HUES48 (cell line): ENCODE measurements around the gene TMED1.

Source experiments
- H3K27ac ChIP-seq: one replicate; pipeline ENCODE4 v1.7.0; 2013; ENCODE audit warnings: low read depth, low read length, inconsistent platforms
- H3K27me3 ChIP-seq: 2 replicates; pipeline ENCODE4 v1.6.1; 2013; ENCODE audit warnings: mild to moderate bottlenecking, low read length; ENCODE audit not compliant: control insufficient read depth, insufficient read depth
- H3K36me3 ChIP-seq: 2 replicates; pipeline ENCODE4 v1.6.1; 2013; ENCODE audit warnings: low read length; ENCODE audit not compliant: control insufficient read depth, insufficient read depth
- H3K4me1 ChIP-seq: 2 replicates; pipeline ENCODE4 v1.6.1; 2013; ENCODE audit warnings: mild to moderate bottlenecking, low read length; ENCODE audit not compliant: control insufficient read depth, insufficient read depth
- H3K4me3 ChIP-seq: 2 replicates; pipeline ENCODE4 v1.5.1; 2013; ENCODE audit warnings: mild to moderate bottlenecking, low read depth, low read length
- H3K9ac ChIP-seq: 2 replicates; pipeline ENCODE4 v1.6.1; 2013; ENCODE audit warnings: mild to moderate bottlenecking, low read depth, low read length, moderate library complexity
- H3K9me3 ChIP-seq: 2 replicates; pipeline ENCODE4 v1.6.1; 2013; ENCODE audit warnings: low read length; ENCODE audit not compliant: control insufficient read depth, insufficient read depth

TMED1 gene

DNA sequence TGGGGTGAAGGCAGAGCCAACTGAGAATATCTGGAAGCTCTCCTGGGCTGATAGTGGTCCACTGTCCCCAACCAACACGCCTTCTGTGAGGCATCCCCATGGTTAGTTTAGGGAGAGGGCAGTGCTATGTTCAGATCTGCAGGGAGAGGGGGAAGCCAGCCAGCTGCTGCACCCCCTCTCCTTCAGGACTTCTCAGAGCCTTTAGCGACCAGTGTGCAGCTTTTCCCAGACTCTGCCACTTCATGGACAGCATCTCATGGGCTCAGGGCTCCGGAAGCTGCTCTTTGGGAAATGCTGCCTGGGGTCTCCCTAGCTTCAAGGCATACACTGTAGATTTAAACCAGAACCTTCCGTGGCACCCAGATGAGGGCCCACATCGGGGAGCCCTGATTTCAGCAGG is 33.5 kb downstream of the TMED1 start:
- Histone ChIP-seq H3K36me3 (peaks cover 70% of the 10 kb centered on the region), H3K4me1 (no peaks in the 10 kb centered on the region), H3K9ac (no peak overlapping the region), H3K27me3 (no peaks in the 10 kb centered on the region), H3K27ac (no peak overlapping the region), H3K9me3 (no peaks in the 10 kb centered on the region), H3K4me3 (no peak overlapping the region)

DNA sequence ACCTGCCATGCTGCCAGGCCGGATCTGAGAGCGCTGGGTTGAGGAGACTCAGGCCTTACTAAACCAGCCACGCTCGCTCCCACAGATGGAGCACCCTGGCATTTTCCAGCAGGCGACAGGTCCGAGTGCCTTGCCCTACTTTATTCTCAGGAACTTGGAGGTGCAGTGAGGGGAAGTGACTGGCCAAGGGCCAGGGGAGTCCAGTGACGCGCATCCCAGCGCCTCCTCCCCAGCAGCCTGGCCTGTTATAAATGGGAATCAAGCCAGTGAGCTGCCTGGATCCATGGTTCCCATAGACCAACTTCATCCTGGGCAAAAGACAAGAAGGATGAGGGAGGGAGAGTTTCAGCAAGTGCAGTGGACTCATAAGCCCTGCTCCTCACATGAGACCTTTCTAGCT is 35.5 kb downstream of the TMED1 start:
- Histone ChIP-seq H3K9ac (no peak overlapping the region), H3K4me1 (no peaks in the 10 kb centered on the region), H3K27me3 (no peaks in the 10 kb centered on the region), H3K27ac (no peak overlapping the region), H3K9me3 (no peaks in the 10 kb centered on the region), H3K4me3 (no peak overlapping the region), H3K36me3 (peaks cover 83% of the 10 kb centered on the region)

DNA sequence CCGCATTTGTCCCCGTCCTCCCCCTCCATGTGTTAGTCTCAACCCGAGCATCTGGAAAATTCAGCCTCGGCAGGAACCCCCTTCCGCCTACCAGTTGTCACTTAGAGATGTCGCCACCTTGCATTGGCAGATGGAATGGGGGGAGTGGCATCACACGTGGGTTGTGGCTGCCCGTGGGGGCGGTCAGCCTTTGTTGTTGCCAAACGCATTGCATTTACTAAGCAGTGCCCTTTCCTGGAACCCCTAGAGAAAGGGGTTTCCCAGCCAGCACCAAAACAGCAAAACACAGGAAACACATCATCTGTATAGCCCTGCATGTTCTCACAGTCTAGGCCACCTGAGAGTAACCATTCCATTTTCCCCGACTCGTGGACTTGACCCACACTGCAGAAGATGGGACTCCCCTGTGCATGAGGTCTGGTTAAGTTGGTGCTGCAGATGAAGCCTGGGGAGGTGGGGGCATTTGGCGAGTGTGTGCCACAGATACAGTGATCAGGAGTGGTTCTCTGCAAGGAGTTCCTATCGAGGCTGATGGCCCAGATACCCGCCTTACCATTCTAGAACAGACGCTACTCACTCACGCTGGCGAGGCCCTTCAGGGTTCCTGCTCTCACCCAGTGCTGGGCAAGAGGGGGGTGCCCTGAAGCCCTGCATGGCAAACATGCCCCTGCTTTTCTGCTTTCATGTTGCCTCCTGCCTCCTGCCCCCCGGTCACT is 38.3 kb downstream of the TMED1 start:
- H3K9ac ChIP-seq: no peak overlapping the region
- no peak overlapping the region for H3K4me3 ChIP-seq
- H3K36me3 ChIP-seq: peaks cover 81% of the 10 kb centered on the region
- no peak overlapping the region for H3K27ac ChIP-seq
- H3K9me3 ChIP-seq: no peaks in the 10 kb centered on the region
- H3K4me1 ChIP-seq: no peaks in the 10 kb centered on the region
- H3K27me3 ChIP-seq: no peaks in the 10 kb centered on the region

DNA sequence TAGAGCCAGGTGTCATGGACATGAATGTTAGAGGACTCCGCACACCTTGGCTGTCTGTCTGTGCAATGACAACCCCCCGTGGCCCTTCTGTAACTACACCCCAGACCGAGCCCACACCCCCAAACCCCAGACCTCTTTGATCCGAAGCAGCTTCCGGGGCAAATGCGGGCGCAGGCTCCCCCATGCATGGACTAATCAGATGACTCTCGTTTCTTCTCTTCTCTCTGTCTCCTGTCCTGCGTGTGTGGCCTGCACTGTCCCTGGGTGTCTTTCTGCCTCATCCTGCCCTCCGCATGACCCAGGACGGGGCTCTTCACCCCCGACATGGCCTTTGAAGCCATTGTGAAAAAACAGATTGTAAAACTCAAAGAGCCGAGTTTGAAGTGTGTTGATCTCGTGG is 38.9 kb downstream of the TMED1 start:
- no peak overlapping the region for H3K27ac ChIP-seq
- H3K36me3 ChIP-seq: peaks cover 78% of the 10 kb centered on the region
- H3K27me3 ChIP-seq: no peaks in the 10 kb centered on the region

DNA sequence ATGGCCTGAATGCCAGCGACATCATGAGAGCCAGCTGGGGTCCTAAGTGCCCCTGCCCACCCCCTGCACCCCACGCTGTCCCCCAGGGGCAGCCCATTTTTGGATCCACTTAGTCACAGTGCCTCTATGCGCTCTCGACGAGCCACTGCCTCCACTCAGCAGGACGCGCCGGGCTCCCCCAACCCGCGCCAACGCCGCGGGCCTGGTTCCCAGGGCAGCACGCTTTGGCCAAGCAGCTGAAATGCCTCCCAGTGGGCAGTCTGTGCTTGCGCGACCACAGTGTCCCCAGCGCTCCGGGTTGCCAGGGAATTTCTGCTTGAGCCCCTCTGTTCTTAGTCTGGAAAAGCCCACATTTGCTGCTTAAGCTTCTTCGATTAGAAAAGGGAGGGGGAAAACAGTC is 39.4 kb downstream of the TMED1 start:
- H3K9me3 ChIP-seq: no peaks in the 10 kb centered on the region

More for the DNA sequence above, 38.9 kb downstream of the TMED1 start:
- Histone ChIP-seq H3K9ac (no peak overlapping the region), H3K4me1 (no peaks in the 10 kb centered on the region), H3K9me3 (no peaks in the 10 kb centered on the region), H3K4me3 (no peak overlapping the region)

DNA sequence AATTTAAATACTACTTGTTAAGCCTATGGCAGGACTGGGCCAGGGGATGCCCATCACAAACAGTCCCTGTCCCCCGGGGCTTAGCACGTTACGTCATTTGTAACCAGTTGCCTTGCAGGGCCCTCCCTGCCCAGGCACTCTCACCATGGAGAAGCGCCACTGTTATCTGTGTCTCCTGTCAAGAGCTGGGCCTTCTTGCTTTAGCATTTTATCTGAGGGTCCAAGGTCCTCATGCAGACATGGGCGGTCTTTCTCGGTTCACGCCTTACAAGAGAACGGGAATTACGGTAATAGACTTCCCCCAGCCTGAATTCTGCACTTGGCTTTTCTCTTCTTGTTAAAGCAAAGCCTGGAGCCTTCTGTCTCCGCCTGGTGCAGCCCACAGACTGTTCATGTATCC is 46.1 kb downstream of the TMED1 start:
- Histone ChIP-seq H3K27me3 (no peaks in the 10 kb centered on the region), H3K4me1 (no peaks in the 10 kb centered on the region), H3K9ac (no peak overlapping the region), H3K9me3 (no peaks in the 10 kb centered on the region), H3K36me3 (peaks cover 71% of the 10 kb centered on the region), H3K27ac (no peak overlapping the region), H3K4me3 (no peak overlapping the region)

More for the DNA sequence above, 39.4 kb downstream of the TMED1 start:
- no peaks in the 10 kb centered on the region for H3K27me3 ChIP-seq
- H3K4me3 ChIP-seq: no peak overlapping the region
- no peak overlapping the region for H3K27ac ChIP-seq
- no peak overlapping the region for H3K9ac ChIP-seq
- no peaks in the 10 kb centered on the region for H3K4me1 ChIP-seq
- H3K36me3 ChIP-seq: peaks cover 77% of the 10 kb centered on the region

DNA sequence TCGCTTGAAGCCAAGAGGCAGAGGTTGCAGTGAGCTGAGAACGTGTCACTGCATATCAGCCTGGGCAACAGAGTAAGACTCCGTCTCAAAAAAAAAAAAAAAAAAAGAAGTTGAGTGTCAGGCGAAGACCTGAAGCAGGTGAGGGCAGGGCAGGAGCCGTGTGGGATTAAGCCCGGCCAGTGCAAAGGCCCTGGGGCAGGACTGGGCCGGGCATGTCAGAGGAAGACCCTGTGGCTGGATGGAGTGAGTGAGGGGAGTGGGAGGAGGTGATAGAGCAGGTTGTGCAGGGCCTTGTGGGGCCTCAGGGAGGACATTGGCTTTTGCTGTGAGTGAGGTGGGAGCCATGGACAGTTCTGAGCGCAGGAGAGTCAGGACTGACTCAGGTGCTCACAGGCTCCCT is 47.9 kb downstream of the TMED1 start:
- Histone ChIP-seq H3K27me3 (no peaks in the 10 kb centered on the region), H3K36me3 (peaks cover 71% of the 10 kb centered on the region), H3K4me3 (no peak overlapping the region), H3K4me1 (no peaks in the 10 kb centered on the region), H3K9me3 (no peaks in the 10 kb centered on the region), H3K9ac (no peak overlapping the region), H3K27ac (no peak overlapping the region)

DNA sequence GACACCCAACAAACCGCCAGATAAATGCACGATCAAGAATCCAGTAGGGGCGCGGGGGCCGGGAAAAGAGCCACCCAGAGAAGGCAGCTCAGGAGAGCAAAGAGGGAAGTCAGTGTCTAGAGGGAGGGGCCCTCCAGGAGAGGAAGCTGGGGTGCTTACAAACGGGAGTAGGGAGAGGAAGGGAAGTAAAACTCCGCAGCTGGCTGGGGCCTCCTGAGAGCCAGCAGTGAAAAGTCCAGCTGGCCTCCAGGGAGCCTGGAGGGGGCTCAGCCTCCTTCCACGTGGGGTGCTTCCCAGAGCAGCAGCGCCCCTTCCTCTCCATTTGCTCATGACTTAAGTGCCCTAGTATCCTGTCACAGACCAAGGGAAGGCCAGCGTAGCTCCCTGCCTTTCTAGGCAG is 51.8 kb downstream of the TMED1 start:
- Histone ChIP-seq H3K4me1 (no peaks in the 10 kb centered on the region), H3K27me3 (no peaks in the 10 kb centered on the region), H3K27ac (no peak overlapping the region), H3K36me3 (peaks cover 84% of the 10 kb centered on the region), H3K9me3 (no peaks in the 10 kb centered on the region), H3K9ac (no peak overlapping the region), H3K4me3 (no peak overlapping the region)

DNA sequence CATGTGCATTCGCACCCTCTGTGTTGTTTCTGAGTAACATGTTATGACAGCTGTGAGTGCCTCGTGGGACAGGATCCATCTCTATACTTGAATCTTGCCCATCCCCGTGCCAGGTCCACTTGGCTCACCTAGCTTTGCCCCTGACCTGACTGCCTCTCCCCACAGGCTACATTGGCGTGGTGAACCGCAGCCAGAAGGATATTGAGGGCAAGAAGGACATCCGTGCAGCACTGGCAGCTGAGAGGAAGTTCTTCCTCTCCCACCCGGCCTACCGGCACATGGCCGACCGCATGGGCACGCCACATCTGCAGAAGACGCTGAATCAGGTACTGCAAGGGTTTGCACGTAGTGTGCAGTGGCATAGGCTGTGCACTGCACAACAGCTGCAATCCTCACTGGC is 53.2 kb downstream of the TMED1 start:
- Histone ChIP-seq H3K9ac (no peak overlapping the region), H3K27me3 (no peaks in the 10 kb centered on the region), H3K27ac (no peak overlapping the region), H3K9me3 (no peaks in the 10 kb centered on the region), H3K4me3 (no peak overlapping the region), H3K4me1 (no peaks in the 10 kb centered on the region), H3K36me3 (peaks cover 84% of the 10 kb centered on the region)
